Bronchial epithelial cell (primary cell): ENCODE results near the gene SLC16A1. TPM values are rescaled to one million over a fixed set of nuclear protein-coding genes. Genes with fewer than 3 reads are reported as not detected.

Experiments
- DNase-seq: peaks from one replicate; pipeline ENCODE4 v3.0.0-alpha.2; 2010; ENCODE audit warnings: low read depth
- FAIRE-seq: peaks from 2 replicates; lab custom pipeline; 2011; peaks lifted over from hg19 to GRCh38; lab: Jason Lieb, UNC
- H3K27me3 ChIP-seq: 2 replicates; pipeline ENCODE4 v1.5.1; 2011; ENCODE audit warnings: low read length; ENCODE audit not compliant: control insufficient read depth, insufficient read depth
- H3K36me3 ChIP-seq: 2 replicates; pipeline ENCODE4 v1.5.1; 2011; ENCODE audit warnings: low read length; ENCODE audit not compliant: control insufficient read depth, insufficient read depth
- H3K4me3 ChIP-seq: 2 replicates; pipeline ENCODE4 v1.5.1; 2011; ENCODE audit warnings: mild to moderate bottlenecking, low read depth, low read length, control low read depth
- CTCF ChIP-seq: IDR thresholded peaks from 2 replicates; pipeline ENCODE4 v1.5.1; 2011; ENCODE audit warnings: mild to moderate bottlenecking, moderate library complexity, low read length, control low read depth, inconsistent platforms; ENCODE audit not compliant: insufficient read depth, severe bottlenecking
- total RNA-seq: library from RNA; depleted of rRNA; stranded (reverse); fragments of >200 nt; gene quantifications from 2 replicates; pipeline ENCODE4 v1.2.1, GENCODE V29; 2014

SLC16A1 gene
- total RNA-seq, 1 donor from 2014 or later: 213 TPM

- FAIRE-seq: no peak
- no peaks in the 10 kb centered on the region for H3K27me3 ChIP-seq
- TF ChIP-seq CTCF: no peak
- H3K36me3 ChIP-seq: peaks cover 19% of the 10 kb centered on the region
- H3K4me3 ChIP-seq: no peak overlapping the region
- no peak for DNase-seq
Measured at GRCh38 chr1:112927462-112927990, 28.5 kb downstream of the SLC16A1 start.

GRCh38 chr1:112926858-112927257, 29.1 kb downstream of the SLC16A1 start:
- TF ChIP-seq CTCF: no peak
- no peak for DNase-seq
- Histone ChIP-seq H3K27me3 (no peaks in the 10 kb centered on the region), H3K36me3 (peaks cover 20% of the 10 kb centered on the region), H3K4me3 (no peak overlapping the region)
- no peak for FAIRE-seq

GRCh38 chr1:112925015-112925414, 31.0 kb downstream of the SLC16A1 start:
- Histone ChIP-seq H3K27me3 (no peaks in the 10 kb centered on the region), H3K4me3 (no peak overlapping the region), H3K36me3 (peaks cover 20% of the 10 kb centered on the region)
- TF ChIP-seq CTCF: no peak
- no peak for FAIRE-seq
- no peak for DNase-seq

GRCh38 chr1:112923959-112924349, 32.0 kb downstream of the SLC16A1 start:
- DNase-seq (no peak), FAIRE-seq (no peak)
- no peak for TF ChIP-seq CTCF
- Histone ChIP-seq H3K4me3 (no peak overlapping the region), H3K27me3 (no peaks in the 10 kb centered on the region), H3K36me3 (peaks cover 18% of the 10 kb centered on the region)

GRCh38 chr1:112923234-112923958, 32.6 kb downstream of the SLC16A1 start:
- TF ChIP-seq CTCF: no peak
- Histone ChIP-seq H3K4me3 (no peak overlapping the region), H3K36me3 (peaks cover 20% of the 10 kb centered on the region), H3K27me3 (no peaks in the 10 kb centered on the region)
- no peak for FAIRE-seq
- no peak for DNase-seq
